Mucosa of descending colon (tissue), 3 donors: ENCODE measurements around the gene PLXNA2. TPM values are rescaled to one million over a fixed set of nuclear protein-coding genes. Genes with fewer than 3 reads are reported as not detected.

Experiments
- ATAC-seq: fragments of 200-7000 bp; cut with Tn5 transposase; one replicate; pipeline ENCODE4 v1.9.1; 2020; ENCODE audit warnings: mild to moderate bottlenecking, moderate library complexity
- DNase-seq, 3 donors: peaks; one replicate each; pipeline ENCODE4 v3.0.0-alpha.2; 2020
- H3K36me3 ChIP-seq: fragments of 200-600 bp; one replicate; pipeline ENCODE4 v1.8.0; 2021; ENCODE audit warnings: low read depth, mild to moderate bottlenecking
- H3K4me1 ChIP-seq: fragments of 200-600 bp; one replicate; pipeline ENCODE4 v1.8.0; 2021; ENCODE audit warnings: low read depth, mild to moderate bottlenecking
- H3K4me3 ChIP-seq: fragments of 200-600 bp; one replicate; pipeline ENCODE4 v1.8.0; 2021; ENCODE audit warnings: mild to moderate bottlenecking
- H3K9me3 ChIP-seq: fragments of 200-600 bp; one replicate; pipeline ENCODE4 v1.8.0; 2021; ENCODE audit warnings: mild to moderate bottlenecking
- CTCF ChIP-seq: fragments of 200-600 bp; IDR thresholded peaks from one replicate; pipeline ENCODE4 v1.8.0; 2022; ENCODE audit warnings: antibody characterized with exemption, mild to moderate bottlenecking
- intact Hi-C, 2 donors: fragments of 100-400 bp; cut with DNase I in 1 of 2; cut with micrococcal nuclease in 1 of 2; formaldehyde crosslinking; loops; one replicate each; pipeline versions ENCODE4 v1.11.0 to v1.11.1; 2022; cut with DNase I, micrococcal nuclease
- total RNA-seq, 3 donors: library from RNA; stranded (reverse); fragmentation: NEBNext Ultra II Directional in 2 of 3; extraction: Animal tissue kit (Norgen Biotek cat#: 25700) in 2 of 3; gene quantifications; one replicate each; pipeline versions ENCODE4 v1.2.1 to v1.2.4, GENCODE V29; 2021 to 2023
- donor health status: DM: no; HTN: no; CAD: no; lungs with moderate emphysema.
- donor health status: DM: no; HTN: no; CAD: no.
- donor health status: DM: no; HTN: yes; CAD: no.

PLXNA2 gene
- total RNA-seq, 3 donors from 2014 or later = 65.5 to 127 (median 70.6) TPM

- H3K4me1 ChIP-seq = no peaks in the 10 kb centered on the region
- H3K36me3 ChIP-seq = no peaks in the 10 kb centered on the region
- intact Hi-C loops = no loop called here
- H3K9me3 ChIP-seq = no peaks in the 10 kb centered on the region
- no peak for TF ChIP-seq CTCF
- H3K4me3 ChIP-seq = no peak overlapping the region
- ATAC-seq (no peak), DNase-seq (no peak)
Measured at GRCh38 chr1:208270651-208271141, 26.5 kb upstream of the PLXNA2 start.

- no peak for TF ChIP-seq CTCF
- ATAC-seq (no peak), DNase-seq (no peak)
- Histone ChIP-seq H3K4me1 (no peaks in the 10 kb centered on the region), H3K36me3 (no peaks in the 10 kb centered on the region), H3K4me3 (no peak overlapping the region), H3K9me3 (no peaks in the 10 kb centered on the region)
- intact Hi-C loops = no loop called here
Measured at GRCh38 chr1:208269338-208269666, 25.1 kb upstream of the PLXNA2 start.

GRCh38 chr1:208268541-208269337 is 24.6 kb upstream of the PLXNA2 start:
- Histone ChIP-seq H3K9me3 (no peaks in the 10 kb centered on the region), H3K4me1 (no peaks in the 10 kb centered on the region), H3K36me3 (no peaks in the 10 kb centered on the region), H3K4me3 (no peak overlapping the region)
- ATAC-seq (no peak), DNase-seq (no peak)
- no peak for TF ChIP-seq CTCF
- intact Hi-C loops = no loop called here

- Histone ChIP-seq H3K36me3 (no peaks in the 10 kb centered on the region), H3K9me3 (no peaks in the 10 kb centered on the region), H3K4me1 (no peaks in the 10 kb centered on the region), H3K4me3 (no peak overlapping the region)
- no peak for ATAC-seq
- intact Hi-C loops = no loop called here
- TF ChIP-seq CTCF = no peak
- DNase-seq = no peak
Measured at GRCh38 chr1:208265525-208265924, 21.3 kb upstream of the PLXNA2 start.

- no peak for ATAC-seq
- no peak for TF ChIP-seq CTCF
Measured at GRCh38 chr1:208265122-208265469, 20.9 kb upstream of the PLXNA2 start.

More at GRCh38 chr1:208265122-208265469, 20.9 kb upstream of the PLXNA2 start:
- intact Hi-C loops = no loop called here
- H3K36me3 ChIP-seq = no peaks in the 10 kb centered on the region
- DNase-seq = no peak
- H3K9me3 ChIP-seq = no peaks in the 10 kb centered on the region
- no peak overlapping the region for H3K4me3 ChIP-seq
- H3K4me1 ChIP-seq = no peaks in the 10 kb centered on the region
